ENCODE measurements around the gene HDAC4.

HDAC4 gene

DNA sequence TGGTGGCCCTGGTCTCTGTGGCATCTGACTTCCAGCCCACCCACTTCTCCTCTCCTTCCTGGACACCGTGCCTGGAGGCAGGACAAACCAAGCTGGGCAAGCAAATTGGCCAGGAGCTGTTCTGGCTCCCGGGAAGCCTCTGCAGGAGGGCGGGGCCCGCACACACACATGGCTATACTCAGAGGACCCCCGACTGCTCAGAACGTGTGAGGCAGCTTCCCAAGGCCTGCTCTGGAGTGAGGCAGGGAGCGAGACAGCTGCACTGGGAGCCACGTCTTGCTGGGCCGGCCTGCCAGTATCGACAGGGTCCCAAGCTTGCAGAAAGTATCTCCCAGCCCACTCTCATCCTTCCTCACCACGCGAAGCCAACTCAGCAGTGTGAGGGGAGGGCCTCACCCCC, 295.6 kb downstream of the HDAC4 start:
- peaks cover 8% of the 10 kb centered on the region for H3K36me3 Mint-ChIP-seq
- H3K4me3 Mint-ChIP-seq, result no peak overlapping the region
- no peaks in the 10 kb centered on the region for H3K9me3 Mint-ChIP-seq (ENCODE audit: low read depth)
- no peaks in the 10 kb centered on the region for H3K27me3 Mint-ChIP-seq
- H3K4me1 Mint-ChIP-seq (ENCODE audit: low read depth), result no peaks in the 10 kb centered on the region
- no peak overlapping the region for H3K27ac Mint-ChIP-seq

DNA sequence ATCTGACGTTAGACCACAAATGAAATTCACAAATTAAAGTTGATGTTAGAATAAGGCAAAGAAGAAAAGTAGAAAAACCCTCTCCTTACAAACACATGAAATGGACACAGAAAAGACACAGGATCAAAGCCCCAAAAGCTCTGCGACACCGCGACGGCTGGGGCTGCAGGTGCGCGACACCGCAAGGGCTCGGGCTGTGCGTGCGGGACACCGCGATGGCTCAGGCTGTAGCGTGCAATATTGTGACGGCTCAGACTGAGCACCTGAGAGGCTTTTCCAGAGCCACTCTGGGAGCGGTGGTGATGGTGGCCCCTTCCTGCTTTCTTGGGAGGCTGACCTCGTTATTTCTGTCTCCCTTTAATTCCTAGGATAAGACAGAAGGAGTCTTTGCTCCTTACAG, 296.0 kb downstream of the HDAC4 start:
- H3K36me3 Mint-ChIP-seq, result peaks cover 8% of the 10 kb centered on the region
- no peaks in the 10 kb centered on the region for H3K9me3 Mint-ChIP-seq (ENCODE audit: low read depth)
- H3K27ac Mint-ChIP-seq, result no peak overlapping the region
- H3K27me3 Mint-ChIP-seq, result no peaks in the 10 kb centered on the region
- no peak overlapping the region for H3K4me3 Mint-ChIP-seq
- H3K4me1 Mint-ChIP-seq (ENCODE audit: low read depth), result no peaks in the 10 kb centered on the region

DNA sequence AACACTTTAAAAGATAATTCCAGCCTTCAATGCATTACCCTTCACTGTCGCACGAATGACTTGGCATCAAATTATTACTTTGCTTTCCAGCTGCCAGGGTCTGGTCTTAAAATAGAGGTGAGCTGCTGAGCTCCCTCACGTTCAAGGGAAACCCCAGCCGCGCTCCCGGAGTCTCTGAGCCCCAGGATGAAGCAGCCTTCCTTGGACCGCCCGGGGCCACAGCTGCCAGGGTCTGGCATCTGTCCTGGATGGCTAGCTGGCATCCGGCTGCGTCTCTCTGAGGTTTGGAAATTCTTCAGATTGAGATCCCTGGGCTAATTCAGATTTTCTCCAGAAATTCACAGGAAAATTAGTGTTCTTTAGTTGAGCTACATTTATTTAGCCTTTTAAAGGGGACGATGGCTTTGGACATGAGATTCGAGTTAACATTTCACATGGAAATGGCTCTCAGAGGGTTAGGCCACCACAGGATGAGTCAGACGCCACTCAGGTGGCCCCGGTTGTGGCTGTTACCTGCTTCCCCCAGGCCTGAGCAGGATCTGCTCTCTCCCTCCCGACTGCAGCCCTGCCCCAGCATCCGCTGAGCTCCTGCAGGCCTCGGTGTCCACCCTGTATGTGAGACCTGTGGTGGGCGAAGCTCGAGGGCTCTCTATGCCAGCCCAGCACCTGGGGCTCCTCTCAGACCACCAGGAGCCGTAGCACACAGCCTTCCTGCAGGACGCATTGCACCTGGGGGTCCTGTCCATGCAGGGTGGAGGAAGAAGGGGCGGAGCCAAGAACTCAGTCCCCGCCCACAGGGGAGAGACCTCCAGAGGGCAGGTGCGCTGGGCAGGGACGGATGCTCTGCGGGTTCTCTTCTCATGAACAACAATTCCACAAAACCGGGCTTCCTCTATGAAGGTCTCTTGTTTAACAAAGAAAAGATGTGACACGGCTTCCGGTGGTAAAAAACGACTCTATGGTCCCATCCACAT, 297.4 kb downstream of the HDAC4 start:
- Mint-ChIP-seq H3K27ac (no peak overlapping the region), H3K36me3 (peaks cover 5% of the 10 kb centered on the region), H3K9me3 (ENCODE audit: low read depth) (no peaks in the 10 kb centered on the region), H3K27me3 (no peaks in the 10 kb centered on the region), H3K4me1 (ENCODE audit: low read depth) (no peaks in the 10 kb centered on the region), H3K4me3 (no peak overlapping the region)

DNA sequence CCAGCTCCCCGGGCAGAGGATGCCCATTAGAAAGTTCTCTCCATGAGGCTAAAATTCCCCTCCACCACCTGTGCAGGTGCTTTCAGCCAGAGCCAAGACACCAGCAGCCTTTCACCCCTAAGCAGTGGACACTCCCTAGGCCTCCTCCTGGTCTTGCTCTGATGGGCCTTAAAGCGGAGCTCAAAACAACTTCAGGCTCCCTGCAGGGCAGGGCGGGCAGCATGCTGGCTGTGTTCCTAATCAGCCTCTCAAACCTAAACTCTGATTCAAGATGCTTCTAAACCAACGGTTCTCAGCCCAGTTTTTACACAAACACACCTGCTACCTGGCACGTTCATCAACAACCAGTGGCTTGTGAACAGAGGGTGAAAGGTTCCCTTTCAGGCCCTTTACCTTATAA, 298.6 kb downstream of the HDAC4 start:
- Mint-ChIP-seq H3K4me3 (no peak overlapping the region), H3K4me1 (ENCODE audit: low read depth) (no peaks in the 10 kb centered on the region), H3K27me3 (no peaks in the 10 kb centered on the region), H3K36me3 (peaks cover 5% of the 10 kb centered on the region), H3K9me3 (ENCODE audit: low read depth) (no peaks in the 10 kb centered on the region), H3K27ac (no peak overlapping the region)

DNA sequence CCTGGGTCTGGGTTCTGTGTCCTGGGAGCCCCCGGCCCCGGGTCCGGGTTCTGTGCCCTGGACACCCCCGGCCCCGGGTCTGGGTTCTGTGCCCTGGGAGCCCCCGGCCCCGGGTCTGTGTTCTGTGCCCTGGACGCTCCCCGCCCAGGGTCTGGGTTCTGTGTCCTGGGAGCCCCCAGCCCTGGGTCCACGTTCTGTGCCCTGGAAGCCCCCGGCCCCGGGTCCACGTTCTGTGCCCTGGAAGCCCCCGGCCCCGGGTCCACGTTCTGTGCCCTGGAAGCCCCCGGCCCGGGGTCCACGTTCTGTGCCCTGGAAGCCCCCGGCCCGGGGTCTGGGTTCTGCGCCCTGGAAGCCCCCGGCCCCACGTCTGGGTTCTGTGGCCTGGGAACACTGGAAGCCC, 299.0 kb downstream of the HDAC4 start:
- Mint-ChIP-seq H3K36me3 (peaks cover 5% of the 10 kb centered on the region), H3K27me3 (no peaks in the 10 kb centered on the region), H3K4me1 (ENCODE audit: low read depth) (no peaks in the 10 kb centered on the region), H3K27ac (no peak overlapping the region), H3K9me3 (ENCODE audit: low read depth) (no peaks in the 10 kb centered on the region), H3K4me3 (no peak overlapping the region)

DNA sequence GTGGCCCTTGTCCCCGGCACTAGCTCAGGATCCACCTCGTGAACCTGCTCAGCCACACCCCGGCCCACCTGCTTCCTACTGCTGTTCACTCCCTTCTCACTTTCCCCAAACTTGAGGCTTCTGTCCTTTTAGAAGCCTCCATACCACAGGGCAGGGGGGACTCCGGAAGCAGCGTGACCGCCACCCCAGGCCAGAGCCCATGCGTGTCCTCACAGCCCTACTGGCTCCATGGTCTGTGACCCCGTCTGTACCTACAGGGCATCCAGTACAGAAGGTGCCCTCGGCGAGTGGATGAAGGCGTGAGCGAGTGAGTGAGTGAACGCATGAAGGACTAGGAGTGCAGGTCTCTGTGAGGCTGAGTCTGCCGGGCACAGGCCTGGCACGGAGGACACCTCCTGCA, 299.7 kb downstream of the HDAC4 start:
- no peaks in the 10 kb centered on the region for H3K4me1 Mint-ChIP-seq (ENCODE audit: low read depth)

DNA sequence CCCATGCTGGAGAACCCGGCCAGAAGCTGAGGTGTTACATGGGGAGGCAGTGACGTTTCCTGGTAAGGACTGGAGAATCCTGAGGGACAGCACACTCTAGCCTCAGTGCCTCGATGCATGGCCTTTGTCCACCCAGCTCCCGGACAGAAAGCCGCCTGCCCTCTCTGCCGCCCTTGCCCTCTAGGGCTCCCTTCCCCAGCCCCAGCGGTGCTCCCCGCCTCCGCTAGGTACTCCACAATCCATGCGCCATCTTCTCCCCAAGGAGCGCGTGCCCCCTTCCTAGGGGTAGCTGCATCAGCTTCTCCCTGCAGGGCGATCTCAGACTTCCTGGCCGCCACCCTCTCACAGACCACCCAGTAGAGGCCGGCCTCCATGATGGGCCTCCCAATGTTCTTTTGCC, 301.3 kb downstream of the HDAC4 start:
- Mint-ChIP-seq H3K4me1 (ENCODE audit: low read depth) (no peaks in the 10 kb centered on the region), H3K36me3 (peaks cover 1% of the 10 kb centered on the region), H3K27me3 (no peaks in the 10 kb centered on the region), H3K9me3 (ENCODE audit: low read depth) (no peaks in the 10 kb centered on the region), H3K4me3 (no peak overlapping the region), H3K27ac (no peak overlapping the region)

More for the DNA sequence above, 299.7 kb downstream of the HDAC4 start:
- H3K9me3 Mint-ChIP-seq (ENCODE audit: low read depth), result no peaks in the 10 kb centered on the region
- peaks cover 5% of the 10 kb centered on the region for H3K36me3 Mint-ChIP-seq
- no peak overlapping the region for H3K27ac Mint-ChIP-seq
- no peaks in the 10 kb centered on the region for H3K27me3 Mint-ChIP-seq
- no peak overlapping the region for H3K4me3 Mint-ChIP-seq

DNA sequence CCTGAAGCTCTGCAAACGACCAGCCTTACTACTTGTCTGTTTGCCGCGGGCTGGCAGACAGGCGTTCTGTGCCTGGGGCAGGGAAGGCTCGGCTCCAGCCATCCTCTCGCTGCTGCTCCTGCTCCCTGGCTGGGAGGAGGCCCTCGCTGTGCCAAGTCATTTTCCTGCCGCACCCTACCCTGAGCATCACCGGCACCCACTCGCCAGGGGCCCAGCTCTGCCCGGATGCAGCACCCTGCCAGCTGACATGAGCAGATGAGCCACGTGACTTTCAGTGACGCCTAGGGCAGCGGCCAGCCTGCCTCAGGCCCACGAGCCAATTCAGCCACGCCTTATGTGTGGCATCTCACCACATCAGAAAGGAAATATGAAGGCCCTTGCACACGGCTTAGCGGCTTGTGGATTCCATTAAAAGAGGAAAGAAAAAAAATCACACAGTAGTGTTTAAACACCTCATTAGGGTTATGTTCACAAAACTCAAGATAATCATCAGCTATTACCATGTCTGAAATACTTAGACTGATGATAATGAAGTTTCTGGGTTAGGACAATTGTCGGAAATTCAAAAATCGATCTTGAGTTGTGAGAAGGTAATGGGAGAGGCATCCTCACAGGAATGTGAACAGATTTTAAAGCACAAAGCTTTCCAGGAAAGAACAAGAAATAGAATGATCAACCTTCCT, 302.4 kb downstream of the HDAC4 start:
- Mint-ChIP-seq H3K4me1 (ENCODE audit: low read depth) (no peaks in the 10 kb centered on the region), H3K36me3 (no peaks in the 10 kb centered on the region), H3K27ac (peak overlapping the region; percentile 13), H3K4me3 (no peak overlapping the region), H3K9me3 (ENCODE audit: low read depth) (no peaks in the 10 kb centered on the region), H3K27me3 (no peaks in the 10 kb centered on the region)

DNA sequence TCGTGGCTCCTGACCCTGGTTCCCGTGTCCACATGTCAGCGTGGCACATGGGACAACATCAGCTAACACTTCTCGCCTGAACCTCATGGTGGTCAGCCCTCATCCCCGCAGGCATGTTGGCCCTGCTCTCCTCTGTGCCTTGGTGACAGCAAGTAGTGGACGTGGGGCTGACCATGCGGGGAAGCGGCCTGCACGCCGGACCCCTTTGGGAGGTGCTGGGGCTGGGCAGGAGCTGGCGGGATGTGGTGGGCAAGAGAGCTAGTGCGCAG, 303.5 kb downstream of the HDAC4 start:
- Mint-ChIP-seq H3K9me3 (ENCODE audit: low read depth) (no peaks in the 10 kb centered on the region), H3K4me3 (no peak overlapping the region), H3K27ac (no peak overlapping the region), H3K36me3 (no peaks in the 10 kb centered on the region), H3K4me1 (ENCODE audit: low read depth) (no peaks in the 10 kb centered on the region), H3K27me3 (no peaks in the 10 kb centered on the region)

DNA sequence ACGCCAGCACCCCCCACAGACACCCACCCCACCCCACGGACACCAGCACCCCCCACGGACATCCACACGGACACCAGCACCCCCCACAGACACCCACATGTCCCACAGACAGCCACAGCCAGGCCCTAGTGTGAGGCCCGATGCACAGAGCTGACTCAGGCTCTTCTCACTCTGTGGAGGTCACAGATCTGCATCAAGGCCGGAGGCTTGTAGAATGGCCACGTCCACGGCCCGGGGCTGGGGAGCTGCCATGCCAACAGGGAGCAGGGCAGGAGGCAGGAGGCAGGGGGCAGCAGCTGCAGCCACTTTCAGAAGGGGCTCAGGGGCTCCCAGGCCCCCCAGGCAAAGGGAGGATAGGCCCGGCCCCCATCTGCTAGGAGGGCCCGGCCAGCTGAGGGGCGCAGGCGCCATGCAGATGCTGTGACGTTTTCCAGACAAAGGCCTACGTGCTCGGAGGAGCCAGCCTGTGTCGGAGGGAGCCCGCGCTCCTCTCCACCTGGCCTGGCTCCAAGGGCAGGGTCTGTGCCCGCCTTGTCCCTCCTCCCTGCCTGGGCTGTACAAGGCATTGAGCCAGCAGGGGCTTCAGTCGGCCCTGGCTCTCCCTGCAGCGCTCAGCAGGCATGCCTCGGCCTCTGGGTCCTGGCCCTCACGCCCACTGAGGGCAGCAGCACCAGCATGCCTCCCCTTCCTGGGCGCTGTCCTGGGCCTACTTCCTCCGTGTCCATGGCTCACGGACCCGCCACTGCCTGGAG, 304.0 kb downstream of the HDAC4 start:
- Mint-ChIP-seq H3K27me3 (no peaks in the 10 kb centered on the region), H3K4me1 (ENCODE audit: low read depth) (no peaks in the 10 kb centered on the region), H3K36me3 (no peaks in the 10 kb centered on the region), H3K4me3 (no peak overlapping the region), H3K9me3 (ENCODE audit: low read depth) (no peaks in the 10 kb centered on the region), H3K27ac (no peak overlapping the region)

DNA sequence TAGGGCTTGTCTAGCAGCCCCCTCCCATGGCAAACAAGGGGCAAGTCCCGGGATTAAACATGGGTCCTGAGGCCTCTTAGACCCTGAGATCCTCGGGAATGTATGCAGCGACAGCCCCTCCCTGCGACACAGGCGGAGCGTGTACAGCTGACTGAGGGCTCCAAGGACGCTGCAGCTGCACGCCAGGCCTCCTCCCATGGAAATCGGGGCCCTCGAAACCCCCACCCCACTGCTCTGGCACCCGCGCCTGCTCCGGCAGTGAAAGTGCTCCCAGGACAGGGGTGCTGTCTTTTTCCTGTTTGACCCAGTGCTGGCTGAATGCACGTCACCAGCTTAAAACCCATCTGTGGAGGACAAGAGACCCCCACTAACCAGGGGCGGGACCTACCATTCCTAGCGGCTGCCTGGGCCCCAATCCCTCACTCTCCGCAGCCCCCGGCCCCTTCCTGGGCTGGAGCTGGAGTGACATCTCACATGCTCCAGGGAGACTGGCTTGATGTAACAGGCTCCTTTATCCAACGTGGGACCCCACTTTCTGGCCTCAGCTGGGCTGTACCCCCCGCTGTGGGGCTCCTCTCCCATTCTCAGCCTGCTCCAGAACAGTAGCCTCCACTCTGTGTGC, 305.2 kb downstream of the HDAC4 start:
- no peak overlapping the region for H3K27ac Mint-ChIP-seq
- H3K4me3 Mint-ChIP-seq, result no peak overlapping the region
- no peaks in the 10 kb centered on the region for H3K27me3 Mint-ChIP-seq
- H3K9me3 Mint-ChIP-seq (ENCODE audit: low read depth), result no peaks in the 10 kb centered on the region
- no peaks in the 10 kb centered on the region for H3K4me1 Mint-ChIP-seq (ENCODE audit: low read depth)
- H3K36me3 Mint-ChIP-seq, result no peaks in the 10 kb centered on the region

DNA sequence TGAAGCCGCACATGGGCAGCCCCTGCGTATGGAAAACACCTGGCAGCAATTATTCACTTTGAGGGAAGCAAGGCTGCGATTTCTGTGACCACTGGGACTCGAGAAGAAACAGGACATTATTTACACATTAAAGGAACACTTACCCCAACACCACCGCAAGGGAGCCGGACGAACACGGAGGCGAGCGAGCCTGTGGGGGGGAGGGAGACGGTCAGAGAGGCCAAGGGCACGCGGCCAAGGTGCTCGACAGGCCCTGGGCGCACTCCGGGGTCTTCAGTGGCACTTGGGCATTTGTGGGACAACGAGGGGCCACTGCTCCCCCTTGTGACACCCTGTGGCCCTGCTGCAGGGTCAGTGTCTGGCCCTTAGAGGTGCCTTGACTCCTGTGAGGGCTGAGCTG, 306.0 kb downstream of the HDAC4 start:
- Mint-ChIP-seq H3K4me1 (ENCODE audit: low read depth) (no peaks in the 10 kb centered on the region), H3K27ac (no peak overlapping the region), H3K9me3 (ENCODE audit: low read depth) (no peaks in the 10 kb centered on the region), H3K36me3 (no peaks in the 10 kb centered on the region), H3K27me3 (no peaks in the 10 kb centered on the region), H3K4me3 (no peak overlapping the region)

DNA sequence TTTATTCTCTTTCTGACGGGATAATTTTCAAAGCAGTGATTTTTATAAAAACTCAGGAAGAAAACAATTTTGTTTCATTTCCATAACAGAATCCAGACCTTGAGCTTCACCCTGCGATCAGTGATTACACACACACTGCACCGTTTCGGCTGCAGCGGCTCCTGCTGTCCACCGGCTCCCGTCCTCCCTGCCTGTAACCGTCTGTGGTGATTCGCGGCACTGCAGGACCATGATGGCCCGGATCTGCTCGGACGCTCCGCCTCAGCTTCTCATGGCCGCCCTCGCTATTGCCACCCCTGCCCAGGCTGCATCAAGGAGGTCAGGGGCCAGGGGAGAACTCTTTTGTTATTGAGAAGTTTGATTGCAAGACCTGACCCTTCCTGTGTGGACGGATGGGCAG, 306.9 kb downstream of the HDAC4 start:
- H3K4me1 Mint-ChIP-seq (ENCODE audit: low read depth), result no peaks in the 10 kb centered on the region
- no peak overlapping the region for H3K27ac Mint-ChIP-seq
- no peaks in the 10 kb centered on the region for H3K9me3 Mint-ChIP-seq (ENCODE audit: low read depth)
- no peak overlapping the region for H3K4me3 Mint-ChIP-seq
- H3K36me3 Mint-ChIP-seq, result no peaks in the 10 kb centered on the region
- no peaks in the 10 kb centered on the region for H3K27me3 Mint-ChIP-seq

DNA sequence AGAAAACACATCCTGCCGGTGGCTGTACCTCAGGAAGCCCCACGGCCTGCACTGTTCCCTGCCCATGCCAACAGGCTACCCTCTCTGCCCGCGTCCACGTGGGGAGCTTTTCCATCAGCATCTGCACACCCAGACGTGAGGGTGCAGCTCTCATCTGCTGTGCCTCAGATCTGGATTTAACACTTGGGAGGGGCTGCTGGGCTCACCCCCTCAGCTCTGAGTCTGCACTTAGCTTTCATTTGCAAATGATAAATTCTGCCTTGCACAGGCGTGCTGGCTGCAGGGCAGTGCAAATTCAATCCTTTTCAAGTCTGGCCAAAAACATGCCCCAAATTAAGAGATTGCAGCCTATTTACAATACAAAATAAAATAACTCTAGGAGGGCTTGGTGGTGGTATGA, 307.3 kb downstream of the HDAC4 start:
- no peak overlapping the region for H3K27ac Mint-ChIP-seq
- H3K9me3 Mint-ChIP-seq (ENCODE audit: low read depth), result no peaks in the 10 kb centered on the region
- H3K27me3 Mint-ChIP-seq, result no peaks in the 10 kb centered on the region
- H3K36me3 Mint-ChIP-seq, result no peaks in the 10 kb centered on the region
- H3K4me1 Mint-ChIP-seq (ENCODE audit: low read depth), result no peaks in the 10 kb centered on the region
- H3K4me3 Mint-ChIP-seq, result no peak overlapping the region
